DLD1 (cell line): ENCODE data around the gene STIP1.

Experiments used
- in situ Hi-C: cut with HindIII; loops from 2 replicates; pipeline ENCODE4 v1.10.0; 2017; ENCODE audit warnings: low sequenced_read_pairs

The STIP1 gene

DNA sequence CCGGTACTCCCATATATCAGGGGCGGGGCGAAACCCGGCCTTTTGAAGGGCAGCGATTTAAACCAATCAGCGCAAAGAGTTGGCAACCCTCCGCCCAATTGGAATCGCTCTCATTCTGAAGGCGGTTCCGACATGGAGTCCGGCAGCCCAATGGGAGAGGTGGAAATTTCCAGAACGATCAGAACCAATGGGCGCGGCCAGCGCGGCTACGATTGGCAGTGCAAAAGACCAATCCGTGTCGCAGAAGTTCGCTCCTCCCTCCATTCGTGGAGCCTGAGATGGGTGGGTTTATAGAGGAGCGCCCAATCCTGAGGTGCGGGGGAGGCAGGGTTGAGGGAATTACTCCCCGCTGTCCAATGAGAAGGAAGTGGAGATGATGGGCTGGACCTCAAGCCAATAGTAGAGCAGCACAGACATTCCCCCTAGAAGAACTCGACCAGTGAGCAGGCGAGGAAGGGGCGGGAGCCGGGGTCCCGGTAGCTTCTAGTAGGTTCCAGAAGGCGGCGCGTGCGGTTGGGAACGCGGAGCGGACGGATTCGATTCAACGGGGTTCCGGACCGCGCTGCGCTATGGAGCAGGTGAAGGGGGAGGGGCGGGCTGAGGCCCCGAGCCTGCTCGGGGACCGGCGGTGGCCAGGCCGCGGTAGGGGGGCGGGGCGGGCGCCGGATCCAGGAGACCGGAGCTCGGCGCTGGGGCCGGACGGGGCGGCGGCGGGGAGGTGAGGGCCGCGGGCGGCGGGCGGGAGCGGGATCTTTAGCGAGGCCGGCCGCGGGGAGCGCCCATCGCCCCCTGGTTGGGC is at the start of gene STIP1:
TSS of gene STIP1 (plus strand) at position 479 of the 799 bp plus-strand sequence. CDS start at position 570, 91 bp downstream.
- in situ Hi-C loops = no loop called here

- in situ Hi-C loops = loop anchor here (10.0 kb wide), 1 partner anchor 132 kb away; no protein-coding TSS in a partner anchor
Observed at GRCh38 chr11:64136765-64137441, 49.1 kb upstream of the STIP1 start.

DNA sequence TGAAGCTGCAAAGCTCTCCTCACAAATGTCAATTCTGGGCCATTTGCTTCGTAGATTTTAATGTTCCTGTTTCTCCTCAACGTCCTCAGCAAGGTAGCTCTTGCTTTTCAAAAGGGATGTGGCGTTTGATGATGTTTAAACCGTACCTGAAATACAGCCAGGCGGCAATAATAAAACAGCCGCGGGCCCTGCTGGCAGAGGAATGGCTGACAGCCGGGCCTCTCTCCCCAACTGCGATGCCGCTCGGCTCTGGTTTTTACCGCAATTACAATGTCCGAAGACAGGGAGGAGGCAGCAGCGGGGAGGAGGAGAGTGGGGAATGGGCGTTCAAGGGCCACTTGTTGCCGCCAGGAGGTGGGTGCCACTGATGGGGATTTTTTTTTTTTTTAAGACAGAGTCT is 47.6 kb upstream of the STIP1 start:
- in situ Hi-C loops = loop anchor here (10.0 kb wide), 1 partner anchor 134 kb away; no protein-coding TSS in a partner anchor

DNA sequence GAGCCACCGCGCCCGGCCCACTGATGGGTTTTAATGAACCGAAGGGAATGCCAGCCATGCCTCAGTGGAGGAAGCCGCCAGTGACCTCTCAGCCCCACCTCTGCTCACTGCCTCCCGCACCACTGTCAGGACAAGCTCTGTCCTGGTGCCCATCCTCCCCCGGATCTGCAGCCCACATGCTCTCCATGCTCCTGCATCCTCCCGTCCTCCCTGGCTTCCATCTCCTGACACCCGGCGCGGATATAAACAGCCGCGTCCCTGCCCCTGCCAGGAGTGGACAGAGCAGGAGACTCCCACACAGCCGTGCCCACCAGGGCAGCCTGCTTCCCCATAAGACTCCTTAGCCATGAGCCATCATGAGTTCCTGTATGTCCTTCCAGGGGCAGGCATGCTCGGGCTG is 46.9 kb upstream of the STIP1 start:
- in situ Hi-C loops = loop anchor here (10.0 kb wide), 1 partner anchor 134 kb away; no protein-coding TSS in a partner anchor

- in situ Hi-C loops = no loop called here
Observed at GRCh38 chr11:64140082-64140481, 45.9 kb upstream of the STIP1 start.

DNA sequence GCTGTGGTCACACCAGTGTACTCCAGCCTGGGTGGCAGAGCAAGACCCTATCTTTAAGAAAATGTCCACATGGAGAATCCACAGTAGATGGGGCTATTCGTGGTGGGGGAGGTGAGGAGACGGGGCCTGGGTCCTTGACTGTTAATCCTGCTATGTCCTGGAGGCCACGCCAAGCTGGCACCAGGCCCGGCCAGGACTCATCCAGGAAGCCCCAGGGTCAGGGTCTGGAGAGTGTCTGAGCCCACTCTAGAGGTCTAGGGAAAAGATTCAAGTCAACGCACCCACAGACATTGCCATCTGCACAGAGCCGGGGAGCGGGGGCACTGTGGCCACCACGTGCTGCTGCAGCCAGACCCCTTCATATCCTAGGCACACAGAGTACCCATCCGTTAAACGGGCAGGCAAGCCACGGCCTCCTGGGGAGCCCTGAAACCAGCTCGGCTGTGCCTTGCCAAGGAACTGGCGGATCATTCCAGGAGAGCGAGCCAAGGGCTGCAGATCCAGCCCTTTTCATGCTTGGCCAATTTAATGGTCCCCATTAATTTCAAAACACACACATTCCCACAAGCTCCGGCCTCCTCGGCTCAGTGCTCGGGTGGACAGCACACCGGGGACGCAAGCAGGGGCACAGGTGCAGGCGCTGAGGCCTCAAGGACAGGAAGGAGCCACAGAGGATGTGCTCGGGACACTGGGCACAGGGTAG is 44.7 kb upstream of the STIP1 start:
- in situ Hi-C loops = no loop called here

DNA sequence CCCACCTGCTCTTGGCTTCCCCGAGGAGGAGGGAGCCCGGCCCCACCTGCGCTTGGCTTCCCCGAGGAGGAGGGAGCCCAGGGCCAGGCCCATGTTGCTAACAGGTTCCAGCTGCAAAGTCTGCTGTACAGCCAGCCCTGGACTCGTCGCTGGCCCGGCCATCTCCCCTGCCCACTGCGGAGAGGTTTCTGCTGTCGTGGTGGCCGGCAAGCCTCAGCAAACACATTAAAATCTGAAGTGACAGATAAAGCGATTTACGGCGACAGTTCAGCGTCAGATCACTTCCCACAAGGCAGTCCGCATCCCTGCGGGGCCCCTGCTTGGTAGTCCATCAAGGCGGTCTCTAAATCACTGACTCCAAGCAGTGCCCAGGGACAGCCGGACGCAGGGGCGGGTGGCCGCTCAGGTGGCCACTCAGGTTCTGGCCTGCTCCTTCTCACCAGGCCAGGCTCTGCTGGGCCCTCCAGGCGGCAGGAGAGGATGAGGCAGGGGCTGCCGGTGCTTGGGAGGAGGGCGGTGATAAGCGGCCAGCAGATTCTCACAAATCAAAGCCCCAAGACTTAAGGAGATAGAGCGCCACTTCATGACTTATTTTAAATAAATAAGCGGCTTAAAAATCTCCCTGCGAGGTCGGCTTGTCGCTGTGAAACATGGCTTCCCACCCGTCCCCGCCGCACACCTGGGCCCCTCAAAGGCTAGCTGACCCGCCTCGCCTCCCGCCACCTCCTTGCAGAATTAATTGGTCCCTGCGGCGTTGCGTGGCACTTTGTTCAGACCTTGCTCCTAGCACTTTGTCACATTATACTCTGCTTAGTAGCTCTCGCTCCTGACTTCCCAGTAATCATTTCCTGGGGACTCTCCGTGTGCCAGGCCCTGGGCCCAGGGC is 41.1 kb upstream of the STIP1 start:
- in situ Hi-C loops = no loop called here

DNA sequence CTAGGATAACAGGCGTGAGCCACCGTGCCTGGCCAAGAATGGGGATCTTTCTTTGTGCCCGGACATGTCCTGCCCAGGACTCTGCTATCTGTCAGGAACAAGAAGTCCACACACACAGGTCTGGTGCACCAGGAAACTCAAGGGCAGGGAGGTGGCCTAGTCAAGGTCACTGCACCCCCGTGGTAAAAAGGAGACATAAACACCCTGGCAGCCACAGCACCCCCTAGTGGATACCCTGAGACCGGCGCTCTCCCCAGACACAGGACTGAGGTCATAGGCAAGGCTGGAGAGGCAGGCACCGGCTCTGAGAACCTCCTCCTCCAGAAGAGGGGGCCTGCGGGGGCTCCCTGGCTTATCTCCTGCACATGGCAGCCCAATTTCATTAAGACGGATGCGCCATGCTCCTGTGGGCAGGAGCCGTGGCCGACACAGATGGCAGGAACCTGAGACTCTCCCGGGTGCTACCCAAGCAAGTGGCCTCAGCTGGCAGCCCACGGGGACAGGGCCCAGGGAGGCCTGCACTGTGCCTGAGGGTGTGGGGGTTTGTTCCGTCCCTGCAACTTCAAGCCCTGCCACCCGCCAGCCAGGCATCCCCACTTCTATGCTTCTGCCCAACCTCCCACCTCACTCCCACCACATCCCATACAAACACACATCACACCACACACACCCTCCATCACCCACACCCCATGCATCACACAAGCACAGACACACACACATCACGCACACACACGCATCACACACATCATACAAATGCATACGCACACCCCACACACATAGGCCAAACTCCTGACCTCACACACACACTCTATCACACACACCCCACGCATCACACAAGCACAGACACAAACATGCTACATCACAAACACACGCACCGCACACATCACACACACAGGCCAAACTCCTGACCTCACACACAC is 39.7 kb upstream of the STIP1 start:
- in situ Hi-C loops = no loop called here

GRCh38 chr11:64148226-64148916 is 37.6 kb upstream of the STIP1 start:
- in situ Hi-C loops = no loop called here

DNA sequence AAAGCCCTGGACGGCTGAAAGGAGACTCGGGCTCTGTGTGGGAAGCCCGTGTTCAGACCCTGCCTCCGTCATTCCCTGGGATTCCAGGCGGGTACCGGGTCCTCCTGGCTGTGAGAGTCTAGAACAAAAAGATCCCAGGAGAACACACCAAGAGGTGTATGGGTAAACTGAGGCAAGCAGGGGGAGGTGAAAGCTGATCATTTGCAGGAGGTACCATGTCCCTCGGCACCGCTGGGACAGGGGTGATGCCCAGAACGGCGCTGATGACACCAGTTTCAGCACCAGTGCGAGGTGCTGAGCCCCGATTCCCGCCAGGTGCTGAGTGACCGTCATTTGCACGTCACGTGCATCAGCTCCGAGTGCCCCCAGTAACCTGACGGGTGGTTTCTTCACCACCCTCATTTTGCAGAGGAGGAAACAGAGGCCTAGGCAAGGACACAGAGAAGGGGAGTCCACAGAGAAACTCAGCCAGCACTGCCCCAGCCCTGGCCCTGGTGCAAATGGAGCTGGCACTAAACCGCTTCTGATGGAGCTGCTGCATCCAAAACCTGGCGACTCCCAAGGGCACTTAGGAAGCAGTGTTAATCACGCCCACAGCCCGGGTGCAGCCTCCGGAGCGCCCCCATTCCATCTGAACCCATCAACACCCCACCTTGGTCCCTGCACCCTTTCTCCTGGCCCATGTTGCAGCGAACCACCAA is 36.9 kb upstream of the STIP1 start:
- in situ Hi-C loops = no loop called here

GRCh38 chr11:64150051-64150450 is 35.9 kb upstream of the STIP1 start:
- in situ Hi-C loops = no loop called here

- in situ Hi-C loops = no loop called here
Observed at GRCh38 chr11:64150481-64151239, 35.3 kb upstream of the STIP1 start.

DNA sequence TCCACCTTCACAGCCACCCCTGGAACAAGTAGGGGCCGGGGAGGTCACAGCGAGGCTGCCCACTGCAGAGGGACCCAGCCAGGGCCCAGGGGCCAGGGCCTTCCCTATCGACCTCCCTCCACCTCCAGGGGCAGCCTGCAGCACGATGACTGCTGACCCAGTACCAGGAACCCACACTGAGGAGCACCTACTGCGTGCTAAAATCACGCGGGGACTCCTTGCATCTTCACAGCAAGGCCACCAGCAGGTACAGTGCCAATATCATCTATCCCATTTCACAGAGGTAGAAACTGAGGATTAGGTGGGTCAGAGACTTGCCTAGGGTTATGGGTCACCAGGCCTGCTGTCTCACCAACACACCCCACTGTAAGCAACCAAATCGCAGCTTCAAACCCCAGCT is 34.6 kb upstream of the STIP1 start:
- in situ Hi-C loops = no loop called here

- in situ Hi-C loops = no loop called here
Observed at GRCh38 chr11:64152841-64153691, 32.9 kb upstream of the STIP1 start.

DNA sequence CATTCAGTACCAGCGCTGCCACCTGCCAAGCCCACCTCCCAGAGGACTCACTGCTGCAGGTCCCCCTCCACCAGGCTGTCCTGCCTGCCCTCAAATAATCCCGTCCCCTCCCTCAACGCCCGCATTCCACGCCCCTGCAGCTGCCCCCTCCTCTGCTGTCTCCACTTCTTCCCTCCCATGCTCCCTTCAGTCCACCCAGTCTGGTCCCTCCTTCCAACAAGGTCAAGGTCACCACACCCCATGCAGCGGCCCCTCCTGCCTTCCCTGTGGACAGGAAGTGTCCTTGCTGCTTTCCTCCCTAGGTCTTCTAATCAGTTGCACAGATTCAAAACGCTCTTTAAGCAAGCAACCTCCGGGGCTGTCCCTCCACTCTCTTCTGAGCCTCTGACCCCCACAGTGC is 32.2 kb upstream of the STIP1 start:
- in situ Hi-C loops = no loop called here

- in situ Hi-C loops = no loop called here
Observed at GRCh38 chr11:64156235-64157011, 29.5 kb upstream of the STIP1 start.
